ENCODE data around the gene MYO5C.
"Not testable (repeated sequence)": the region's sequence is repeated elsewhere in the genome, so short reads cannot be mapped to it uniquely, and the experiment has no call there.

DNA sequence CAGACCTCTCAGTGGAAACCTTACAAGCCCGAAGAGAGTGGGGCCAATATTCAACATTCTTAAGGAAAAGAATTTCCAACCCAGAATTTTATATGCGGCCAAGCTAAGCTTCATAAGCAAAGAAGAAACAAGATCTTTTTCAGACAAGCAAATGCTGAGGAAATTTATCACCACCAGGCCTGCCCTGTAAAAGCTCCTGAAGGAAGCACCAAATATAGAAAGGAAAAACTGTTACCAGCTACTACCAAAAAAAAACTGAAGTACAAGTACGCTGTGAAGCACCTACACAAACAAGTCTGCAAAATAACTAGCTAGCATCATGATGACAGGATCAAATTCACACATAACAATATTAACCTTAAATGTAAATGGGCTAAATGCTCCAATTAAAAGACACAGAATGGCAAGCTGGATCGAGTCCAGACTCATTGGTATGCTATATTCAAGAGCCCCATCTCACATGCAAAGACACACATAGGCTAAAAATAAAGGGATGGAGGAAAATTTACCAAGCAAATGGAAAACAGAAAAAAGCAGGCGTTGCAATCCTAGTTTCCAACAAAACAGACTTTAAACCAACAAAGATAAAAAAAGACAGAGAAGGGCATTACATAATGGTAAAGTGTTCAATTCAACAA is 130.0 kb downstream of the MYO5C start:
- TF ChIP-seq CTCF (IDR thresholded peaks at IDR 0.05; ENCODE audit: low read depth, low read length); POLR2A (IDR thresholded peaks at IDR 0.05; ENCODE audit: extremely low read depth, insufficient read length): not testable (repeated sequence)
- TF ChIP-seq, protein P1, sequence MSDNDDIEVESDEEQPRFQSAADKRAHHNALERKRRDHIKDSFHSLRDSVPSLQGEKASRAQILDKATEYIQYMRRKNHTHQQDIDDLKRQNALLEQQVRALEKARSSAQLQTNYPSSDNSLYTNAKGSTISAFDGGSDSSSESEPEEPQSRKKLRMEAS (IDR thresholded peaks at IDR 0.05; ENCODE audit: low read depth, low read length) = not testable (repeated sequence)

Data from NB4 (cell line).